B cell (primary cell): Measurements from ENCODE around the gene ZP2. TPM values are rescaled to one million over a fixed set of nuclear protein-coding genes. Genes with fewer than 3 reads are reported as not detected.

ENCODE experiments used
- ATAC-seq: fragments of 200-7000 bp; cut with Tn5 transposase; one replicate; pipeline ENCODE4 v1.10.0; 2021; ENCODE audit warnings: low read depth, mild to moderate bottlenecking, moderate number of reproducible peaks, moderate library complexity
- CTCF ChIA-PET: fragments of 350-600 bp; sonication (Branson Sonifier 250); formaldehyde crosslinking; loops from one replicate; lab custom pipeline; 2021; ENCODE audit warnings: antibody characterized with exemption, inconsistent platforms; lab: Charles Lee
- POLR2A ChIA-PET: fragments of 350-600 bp; sonication (Branson Sonifier 250); formaldehyde crosslinking; loops from one replicate; lab custom pipeline; 2021; ENCODE audit warnings: antibody characterized with exemption; lab: Charles Lee
- DNase-seq: peaks from one replicate; pipeline ENCODE4 v3.0.0; 2013
- H2AFZ ChIP-seq: 2 replicates; pipeline ENCODE4 v1.6.1; 2012; ENCODE audit warnings: mild to moderate bottlenecking, low read depth, low read length; ENCODE audit not compliant: insufficient read depth, poor library complexity, severe bottlenecking
- H3K27ac ChIP-seq, 2 donors: 1 replicate in 1 of 2; 2 replicates in 1 of 2; pipeline ENCODE4 v1.5.1; 2012 to 2013; ENCODE audit warnings: low read length in 2 of 2, mild to moderate bottlenecking in 2 of 2, moderate library complexity in 1 of 2
- H3K27me3 ChIP-seq, 4 experiments: fragments of 200-600 bp in 1 of 4; sonication (generic) in 1 of 4; replicated peaks in 1 of 4; 1 replicate in 2 of 4; 2 replicates in 2 of 4; pipeline versions ENCODE4 v1.6.1 to v1.7.0; 2013 to 2016; ENCODE audit warnings: low read length in 3 of 4, mild to moderate bottlenecking in 2 of 4, mixed read lengths in 1 of 4, moderate library complexity in 1 of 4; ENCODE audit not compliant: insufficient read depth in 4 of 4, control insufficient read depth in 3 of 4; ENCODE audit errors: control extremely low read depth in 1 of 4
- H3K36me3 ChIP-seq, 2 experiments: replicated peaks in 1 of 2; 1 replicate in 1 of 2; 2 replicates in 1 of 2; pipeline versions ENCODE4 v1.6.1 to v1.7.1; 2013; ENCODE audit warnings: low read length in 1 of 2; ENCODE audit not compliant: insufficient read depth in 2 of 2, control insufficient read depth in 1 of 2; ENCODE audit errors: control extremely low read depth in 1 of 2, extremely low read depth in 1 of 2
- H3K4me1 ChIP-seq, 2 donors: fragments of 200-600 bp in 1 of 2; sonication (generic) in 1 of 2; 1 replicate in 1 of 2; 2 replicates in 1 of 2; pipeline versions ENCODE4 v1.5.1 to v1.6.1; 2013 to 2017; ENCODE audit warnings: low read length in 2 of 2; ENCODE audit not compliant: control insufficient read depth in 2 of 2, insufficient read depth in 2 of 2
- H3K4me2 ChIP-seq: replicated peaks from 2 replicates; pipeline ENCODE3; 2012; ENCODE audit warnings: mild to moderate bottlenecking, low read depth, low read length; ENCODE audit not compliant: poor library complexity, severe bottlenecking
- H3K4me3 ChIP-seq, 5 experiments: fragments of 200-600 bp in 1 of 5; sonication (generic) in 1 of 5; 1 replicate in 3 of 5; 2 replicates in 2 of 5; pipeline versions ENCODE4 v1.5.1 to v1.7.0; 2011 to 2016; ENCODE audit warnings: low read length in 4 of 5, mild to moderate bottlenecking in 4 of 5, low read depth in 2 of 5, control low read depth in 1 of 5, moderate library complexity in 1 of 5; ENCODE audit not compliant: insufficient read depth in 1 of 5; ENCODE audit errors: control extremely low read depth in 1 of 5, extremely low read depth in 1 of 5
- H3K79me2 ChIP-seq: fragments of 200-600 bp; sonication (generic); one replicate; pipeline ENCODE4 v1.6.0; 2016; ENCODE audit warnings: low read length; ENCODE audit not compliant: control insufficient read depth, insufficient read depth
- H3K9ac ChIP-seq: fragments of 200-600 bp; sonication (generic); 2 replicates; pipeline ENCODE4 v1.6.1; 2017; ENCODE audit warnings: mild to moderate bottlenecking, low read length, moderate library complexity
- H3K9me3 ChIP-seq, 3 donors: one replicate each; pipeline versions ENCODE4 v1.6.1 to v1.7.1; 2013; ENCODE audit warnings: low read length in 2 of 3; ENCODE audit not compliant: control insufficient read depth in 2 of 3, insufficient read depth in 1 of 3; ENCODE audit errors: control extremely low read depth in 1 of 3
- H4K20me1 ChIP-seq: 2 replicates; pipeline ENCODE4 v1.6.0; 2012; ENCODE audit warnings: mild to moderate bottlenecking, low read length; ENCODE audit not compliant: insufficient read depth, control insufficient read depth, poor library complexity, severe bottlenecking
- H3K27ac Mint-ChIP-seq: one replicate; pipeline ENCODE4 v1.8.0; 2021; ENCODE audit warnings: mixed read lengths
- H3K27me3 Mint-ChIP-seq: one replicate; pipeline ENCODE4 v1.8.0; 2021; ENCODE audit warnings: mixed read lengths
- H3K4me1 Mint-ChIP-seq: one replicate; pipeline ENCODE4 v1.8.0; 2021; ENCODE audit warnings: mixed read lengths
- H3K4me3 Mint-ChIP-seq: one replicate; pipeline ENCODE4 v1.8.0; 2021; ENCODE audit warnings: mixed read lengths
- H3K9me3 Mint-ChIP-seq: one replicate; pipeline ENCODE4 v1.8.0; 2022; ENCODE audit warnings: mixed read lengths; ENCODE audit not compliant: insufficient read depth
- CTCF ChIP-seq: fragments of 200-600 bp; IDR thresholded peaks from one replicate; pipeline ENCODE4 v1.8.0; 2022; ENCODE audit warnings: antibody characterized with exemption, mild to moderate bottlenecking
- EZH2 ChIP-seq: IDR thresholded peaks from 2 replicates; pipeline ENCODE4 v1.6.1; 2012; ENCODE audit warnings: borderline replicate concordance, low read depth, mild to moderate bottlenecking, moderate library complexity, low read length; ENCODE audit not compliant: insufficient read depth, poor library complexity, severe bottlenecking
- WGBS: methylation state at CpG from one replicate; pipeline ENCODE4 v1.1.5; 2013; ENCODE audit warnings: missing lambda C conversion rate; ENCODE audit not compliant: insufficient coverage; 5-methylcytosine and 5-hydroxymethylcytosine counted together
- intact Hi-C: fragments of 100-400 bp; cut with micrococcal nuclease; formaldehyde crosslinking; loops from one replicate; pipeline ENCODE4 v1.10.0; 2022
- polyA plus RNA-seq: library from polyadenylated mRNA; depleted of rRNA; stranded (reverse); fragments of >200 nt; gene quantifications from 2 replicates; pipeline ENCODE4 v1.2.3, GENCODE V29; 2012
- total RNA-seq, 2 donors: library from RNA; stranded (reverse); fragments of 120-200 nt in 1 of 2; gene quantifications; 1 replicate in 1 of 2; 2 replicates in 1 of 2; pipeline versions ENCODE4 v1.2.3 to v1.2.4, GENCODE V29; 2013 to 2022

Gene ZP2
- total and polyA plus RNA-seq, 2 donors (not counting 1 experiment from before 2014, with no cell fraction given) = not detected

- Mint-ChIP-seq H3K9me3 (peaks cover 5% of the 10 kb centered on the region), H3K27ac (no peak overlapping the region), H3K4me3 (no peak overlapping the region), H3K4me1 (no peaks in the 10 kb centered on the region), H3K27me3 (peaks cover 34% of the 10 kb centered on the region)
- ChIA-PET POLR2A (no interaction called here), CTCF (no interaction called here)
- H3K9ac ChIP-seq = no peak overlapping the region
- no peak for TF ChIP-seq EZH2
- TF ChIP-seq CTCF = no peak
- H3K36me3 ChIP-seq = no peaks in the 10 kb centered on the region
- no peak overlapping the region for H3K4me3 ChIP-seq
- H3K79me2 ChIP-seq = no peaks in the 10 kb centered on the region
- DNase-seq (no peak), ATAC-seq (no peak)
- intact Hi-C loops = no loop called here
- H3K4me1 ChIP-seq = no peaks in the 10 kb centered on the region
- H4K20me1 ChIP-seq = no peaks in the 10 kb centered on the region
- H2AFZ ChIP-seq = no peak overlapping the region
- WGBS = 89% methylated on average over 3 of the region's 3 CpGs
- no peak overlapping the region for H3K27ac ChIP-seq
- no peak overlapping the region for H3K4me2 ChIP-seq
- H3K9me3 ChIP-seq = peaks cover 0 to 2% (median 0%) of the 10 kb centered on the region in 3 donors
- peaks cover 0 to 13% (median 0%) of the 10 kb centered on the region in 4 experiments for H3K27me3 ChIP-seq
These were observed 23.8 kb upstream of the ZP2 start for GRCh38 chr16:21235199-21235585.

- H3K4me1 ChIP-seq = no peaks in the 10 kb centered on the region
- no peaks in the 10 kb centered on the region for H3K79me2 ChIP-seq
- ChIA-PET CTCF (interaction anchor here (0.6 kb wide), 1 partner anchor 39 kb away, joined by 3 read pairs; no protein-coding TSS in a partner anchor), POLR2A (no interaction called here)
- 96% methylated on average over 6 of the region's 11 CpGs for whole genome bisulfite sequencing
- H4K20me1 ChIP-seq = no peaks in the 10 kb centered on the region
- peaks cover 5% of the 10 kb centered on the region for H3K9me3 Mint-ChIP-seq
- no peak within 1 kb of the TSS for H3K27ac ChIP-seq
- DNase-seq (no peak), ATAC-seq (no peak)
- H3K4me3 ChIP-seq = no peak within 1 kb of the TSS
- no peaks in the 10 kb centered on the region for H3K36me3 ChIP-seq
- H3K4me1 Mint-ChIP-seq = no peaks in the 10 kb centered on the region
- no peak within 1 kb of the TSS for H3K4me3 Mint-ChIP-seq
- no peak for TF ChIP-seq CTCF
- H2AFZ ChIP-seq = no peak within 1 kb of the TSS
- intact Hi-C loops = no loop called here
- H3K27me3 Mint-ChIP-seq = peaks cover 47% of the 10 kb centered on the region
- peaks cover 0 to 13% (median 0%) of the 10 kb centered on the region in 4 experiments for H3K27me3 ChIP-seq
- no peak within 1 kb of the TSS for H3K9ac ChIP-seq
- peaks cover 0 to 2% (median 0%) of the 10 kb centered on the region in 3 donors for H3K9me3 ChIP-seq
- no peak within 1 kb of the TSS for H3K27ac Mint-ChIP-seq
- H3K4me2 ChIP-seq = no peak within 1 kb of the TSS
These were observed 22.3 kb upstream of the ZP2 start, which contains the start of gene ANKS4B for GRCh38 chr16:21233521-21234150. Gene ANKS4B, plus strand, starts transcription at chr16:21233699. Its CDS starts 39 bp downstream, at chr16:21233738.
